ENCODE measurements around the gene GDPD4.

The GDPD4 gene

DNA sequence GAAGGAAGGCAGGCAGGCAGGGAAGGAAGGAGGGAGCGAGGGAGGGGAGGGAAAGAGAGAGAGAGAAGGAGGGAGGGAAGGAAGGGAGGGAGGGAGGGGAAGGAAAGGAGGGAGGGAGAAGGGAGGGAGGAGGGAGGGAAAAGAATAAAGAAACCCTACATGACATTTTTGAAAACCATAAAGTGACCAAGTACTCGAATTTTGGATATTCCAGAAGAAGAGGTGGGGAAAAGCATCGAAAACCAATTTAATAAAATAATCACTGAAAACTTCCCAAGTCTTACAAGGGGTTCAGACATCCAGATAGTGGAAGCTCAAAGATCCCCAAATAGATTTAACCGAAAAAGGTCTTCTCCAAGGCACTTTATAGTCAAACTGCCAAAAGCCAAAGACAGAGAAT is 11.7 kb downstream of the GDPD4 start:
- DNase-seq = no peak

DNA sequence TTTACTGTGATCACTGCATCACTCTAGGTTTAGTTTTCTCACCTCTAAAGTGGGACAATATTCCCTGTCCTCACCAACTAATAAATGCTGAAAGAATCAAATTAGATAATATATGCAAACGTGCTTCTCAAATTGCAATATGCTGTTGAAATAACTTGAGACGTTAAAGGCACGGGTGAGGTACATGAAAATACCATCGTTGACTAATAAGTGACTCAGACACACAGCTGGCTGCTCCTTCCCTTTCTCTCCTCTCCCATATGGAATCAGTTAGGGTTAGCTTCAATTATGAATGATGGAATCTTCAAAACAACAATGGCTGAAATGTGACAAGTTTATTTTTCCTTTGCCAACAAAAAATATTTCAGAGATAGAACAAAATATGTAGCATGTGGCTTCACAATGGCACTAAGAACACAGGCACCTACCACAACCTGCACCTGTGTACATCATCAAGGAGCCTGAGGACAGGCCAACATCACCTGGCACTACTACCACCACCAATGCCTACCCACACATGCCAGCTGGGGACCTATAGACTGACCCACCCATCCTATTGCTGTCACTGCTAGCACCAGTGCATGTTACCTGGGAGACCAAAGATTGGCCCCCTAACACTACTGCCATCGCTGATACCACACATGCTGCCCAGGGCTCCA is 13.7 kb downstream of the GDPD4 start:
- DNase-seq = no peak

DNA sequence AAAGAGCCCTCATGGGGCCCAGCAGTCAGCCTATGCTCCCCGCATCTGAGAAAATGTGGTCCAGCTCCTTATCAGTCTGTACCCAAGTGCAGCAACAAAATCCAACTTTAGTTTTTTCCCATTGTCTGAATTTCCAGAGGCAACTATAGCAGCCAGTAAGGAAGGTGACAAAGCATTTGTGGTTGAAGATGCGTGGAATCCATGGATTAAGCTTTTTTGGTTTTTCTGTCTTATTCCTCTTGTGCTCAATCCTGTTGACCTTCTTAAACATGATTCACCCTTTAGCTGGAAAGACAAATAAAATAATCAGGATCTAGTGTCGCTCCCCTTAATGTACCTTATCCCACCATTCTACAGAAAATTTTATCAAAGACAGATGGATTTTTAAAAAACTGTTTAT is 14.3 kb downstream of the GDPD4 start:
- no peak for DNase-seq

DNA sequence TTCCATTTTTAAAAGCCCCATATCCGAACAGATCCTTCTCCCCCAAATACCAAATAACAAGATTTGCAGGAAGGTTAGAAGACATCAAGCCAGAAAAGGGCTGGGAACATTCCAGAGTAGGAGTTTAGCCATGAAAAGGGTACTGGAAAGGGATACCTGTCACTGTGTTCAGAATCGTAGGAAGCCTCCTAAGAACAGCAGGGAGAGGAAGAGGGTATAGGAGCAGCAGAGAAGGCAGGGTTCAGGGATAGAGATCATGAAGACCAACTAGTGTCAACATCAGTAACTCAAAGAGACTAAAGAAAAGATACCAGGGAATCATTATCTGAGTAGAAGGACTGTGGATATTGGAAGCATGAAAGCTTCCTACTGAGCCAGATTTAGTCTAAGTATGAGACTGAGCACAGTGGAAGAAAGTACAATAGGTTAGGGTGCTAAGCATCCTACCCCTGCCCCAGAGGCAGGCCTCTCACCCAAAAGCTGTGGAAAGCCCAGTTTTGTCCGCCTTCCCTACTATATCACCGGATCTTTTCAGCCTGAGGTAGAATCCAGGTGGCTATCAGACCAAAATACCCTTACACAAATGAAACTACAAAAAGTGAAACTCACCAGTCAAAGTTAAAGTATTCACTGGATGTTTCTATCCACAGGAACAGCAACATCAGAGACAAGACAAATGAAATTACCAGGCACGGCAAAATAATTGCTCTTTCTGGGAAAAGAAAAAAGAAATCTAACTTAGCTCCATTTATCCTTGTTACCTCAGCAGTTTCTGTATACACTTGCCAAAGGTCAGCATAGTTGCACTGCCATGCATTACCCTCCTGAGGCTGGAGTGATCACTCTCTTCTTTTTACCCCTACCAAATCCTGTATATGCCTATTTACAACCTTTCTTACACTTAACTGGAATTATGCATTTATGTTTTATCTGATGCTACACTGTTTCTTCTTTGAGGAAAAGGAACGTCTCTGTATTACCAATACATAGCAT is 16.7 kb downstream of the GDPD4 start:
- no peak for DNase-seq

DNA sequence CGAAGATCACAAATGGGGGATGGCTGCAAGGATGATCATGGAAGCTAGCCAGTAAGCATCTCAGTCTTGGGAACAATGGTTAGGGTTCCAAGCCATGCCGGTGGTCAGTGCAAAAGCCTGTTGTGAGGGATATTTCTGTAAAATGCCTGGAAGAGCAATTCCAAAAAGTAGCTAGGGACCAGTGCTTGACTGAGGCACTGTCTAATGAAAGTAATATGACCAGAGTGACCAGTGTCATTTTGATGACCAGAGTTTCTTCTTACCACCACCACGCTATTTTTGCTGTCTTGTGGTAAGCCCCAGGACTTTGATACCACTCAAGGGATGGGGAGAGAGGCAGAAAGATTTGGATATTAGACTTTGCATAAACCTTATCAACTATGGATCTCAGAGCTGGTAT is 18.4 kb downstream of the GDPD4 start:
- no peak for DNase-seq

DNA sequence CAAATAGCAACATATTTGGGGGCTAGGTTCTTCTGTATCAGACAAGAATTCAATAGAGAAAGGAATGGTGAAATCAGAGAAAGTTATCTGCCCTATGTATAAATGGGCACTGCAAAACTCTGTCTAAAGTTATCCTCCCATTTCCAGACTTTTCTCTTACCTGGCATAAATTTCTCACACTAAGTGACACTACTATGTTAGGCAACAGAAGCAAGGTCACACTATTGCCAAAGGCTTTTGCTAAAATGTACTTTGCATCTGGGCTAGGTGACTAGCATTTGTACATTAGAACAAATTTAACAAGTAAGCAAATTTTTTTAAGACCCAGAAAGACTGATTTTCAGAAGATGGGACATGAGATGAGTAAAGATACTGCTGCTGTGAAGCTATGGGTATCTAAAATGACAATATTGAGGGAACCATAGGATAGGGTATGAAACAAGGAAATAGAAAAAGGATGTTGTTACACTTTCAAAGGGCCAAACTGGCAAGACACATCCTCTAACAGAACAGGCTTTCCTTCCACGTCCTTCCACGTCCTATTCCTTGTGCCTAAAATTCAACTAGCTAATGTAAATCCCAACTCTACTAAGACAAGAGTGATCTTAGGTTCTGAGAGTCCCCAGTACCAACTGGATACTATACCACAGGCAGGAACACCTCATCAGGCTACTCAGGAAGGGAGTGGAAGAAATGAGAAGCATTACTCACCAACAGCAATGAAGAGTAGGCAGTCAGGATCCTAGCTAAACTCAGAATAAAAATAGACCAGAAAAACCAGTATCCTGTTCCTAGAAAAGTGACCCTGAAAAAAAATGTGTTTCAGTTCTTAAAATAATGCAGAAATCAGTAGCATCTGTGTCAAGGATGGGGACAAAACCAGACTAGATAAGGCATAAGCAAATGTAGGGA is 22.6 kb downstream of the GDPD4 start:
- no peak for DNase-seq

DNA sequence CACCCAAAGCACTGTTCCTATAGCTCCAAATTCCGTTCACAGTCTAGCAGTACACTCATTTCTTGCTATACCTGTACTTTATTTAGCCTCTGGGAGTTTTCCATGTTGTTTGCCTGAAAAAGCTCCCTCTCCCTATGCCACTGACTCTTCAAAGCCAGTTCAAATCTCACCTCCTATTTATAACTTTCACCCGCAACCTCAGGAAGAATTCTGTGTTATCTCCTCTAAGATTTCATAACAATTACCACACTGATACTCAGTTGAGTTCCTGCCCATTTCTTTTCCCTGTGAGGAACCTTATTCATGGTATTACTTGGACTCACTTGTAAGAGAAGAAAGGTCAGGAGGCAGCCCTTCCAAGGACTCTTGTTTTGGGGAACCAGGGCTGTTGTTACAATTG is 25.2 kb downstream of the GDPD4 start:
- no peak for DNase-seq

DNA sequence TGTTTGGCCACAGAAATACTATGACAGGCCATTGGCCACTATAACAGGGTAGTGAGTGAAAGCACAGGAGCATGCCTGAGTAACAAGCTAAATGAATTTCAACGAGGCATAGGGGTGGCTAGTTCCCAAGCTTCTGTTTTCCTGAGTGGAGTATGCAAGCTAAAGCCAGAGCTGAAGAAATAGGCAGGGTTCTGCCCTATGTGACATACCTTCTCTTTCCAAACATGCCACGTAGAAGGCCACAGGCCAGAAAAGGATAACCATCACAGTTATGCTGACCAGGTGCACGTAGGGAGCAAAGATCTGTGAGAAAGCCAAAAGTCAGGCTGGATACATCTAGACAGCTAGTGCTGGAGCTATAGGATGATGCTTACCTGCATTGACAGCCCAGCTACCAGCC is 30.6 kb downstream of the GDPD4 start:
- DNase-seq = no peak

DNA sequence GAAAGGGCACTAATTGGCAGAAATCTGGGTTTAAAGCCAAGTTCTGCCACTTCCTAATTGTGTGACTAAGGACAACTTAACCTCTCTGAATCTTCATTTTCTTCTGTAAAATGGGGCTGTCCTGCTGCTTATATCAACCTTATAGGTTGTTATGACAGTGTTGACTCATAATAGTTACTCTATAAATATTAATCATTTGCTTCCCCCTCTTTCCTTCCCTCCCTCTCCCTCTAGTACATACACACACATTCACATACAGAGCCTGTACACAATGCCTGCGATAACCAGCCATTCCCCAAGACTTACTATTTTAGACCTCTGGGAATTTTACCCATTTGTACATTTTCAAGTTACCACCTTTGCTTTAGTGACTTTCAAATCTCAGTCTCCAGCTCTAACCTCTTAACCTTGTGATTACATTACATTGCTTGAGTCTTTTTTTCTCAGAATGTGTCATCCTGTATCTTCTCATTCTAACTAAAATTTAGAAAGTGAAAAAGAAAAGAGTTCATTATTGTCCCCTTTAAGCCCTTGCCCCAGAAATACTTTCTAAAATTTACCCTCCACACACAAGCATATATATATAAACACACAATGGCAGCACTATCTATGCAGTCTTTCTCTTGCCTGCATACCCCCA is 31.9 kb downstream of the GDPD4 start:
- no peak for DNase-seq

DNA sequence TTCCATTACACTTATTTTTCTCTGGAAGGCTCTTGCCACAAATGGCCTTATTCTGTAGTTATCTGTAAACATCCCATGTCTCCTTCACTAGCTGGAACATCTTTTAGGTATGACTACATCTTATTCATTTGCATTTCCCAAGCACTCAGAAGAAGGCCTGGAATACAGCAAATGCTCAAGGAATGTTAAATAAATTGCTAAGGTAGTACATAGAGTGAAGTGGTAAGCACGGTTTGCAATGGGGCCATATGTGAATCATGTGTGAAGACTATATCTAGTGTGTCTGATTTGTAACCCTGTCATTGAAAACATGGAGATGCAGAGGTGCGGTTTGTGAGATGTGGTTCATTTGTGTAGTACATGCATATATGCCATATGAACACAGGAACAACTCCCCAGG is 33.5 kb downstream of the GDPD4 start:
- no peak for DNase-seq

DNA sequence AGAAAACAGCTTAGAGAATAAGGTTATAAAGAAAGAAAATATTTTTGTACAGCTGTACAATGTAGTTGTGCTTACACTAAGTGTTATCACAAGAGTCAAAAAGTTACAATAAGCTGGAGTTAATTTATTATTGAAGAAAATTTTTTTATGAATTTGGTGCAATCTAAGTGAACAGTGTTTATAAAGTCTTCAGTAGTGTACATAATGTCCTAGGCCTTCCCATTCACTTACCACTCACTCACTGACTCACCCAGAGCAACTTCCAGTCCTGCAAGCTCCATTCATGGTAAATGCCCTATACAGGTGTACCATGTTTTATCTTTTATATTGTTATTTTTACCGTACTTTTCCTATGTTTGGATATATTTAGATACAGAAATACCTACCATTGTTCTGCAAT is 34.7 kb downstream of the GDPD4 start:
- no peak for DNase-seq

DNA sequence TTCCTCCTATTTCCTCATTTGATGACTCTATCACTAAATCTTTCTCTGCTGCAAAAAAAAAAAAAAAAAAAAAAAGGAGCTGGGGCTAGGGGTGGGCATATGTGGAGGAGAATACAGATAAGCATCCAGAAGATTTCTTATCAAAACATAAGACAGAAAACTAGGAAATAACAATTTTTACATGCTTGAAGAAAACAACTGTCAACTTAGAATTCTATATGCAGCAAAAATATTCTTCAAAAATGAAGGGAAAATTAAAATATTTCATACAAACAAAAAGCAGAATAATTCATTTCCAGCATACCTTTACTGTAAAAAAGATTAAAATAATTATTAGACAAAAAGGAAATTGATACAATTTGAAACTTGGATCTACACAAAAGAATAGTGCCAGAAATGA is 38.7 kb downstream of the GDPD4 start:
- DNase-seq = no peak

DNA sequence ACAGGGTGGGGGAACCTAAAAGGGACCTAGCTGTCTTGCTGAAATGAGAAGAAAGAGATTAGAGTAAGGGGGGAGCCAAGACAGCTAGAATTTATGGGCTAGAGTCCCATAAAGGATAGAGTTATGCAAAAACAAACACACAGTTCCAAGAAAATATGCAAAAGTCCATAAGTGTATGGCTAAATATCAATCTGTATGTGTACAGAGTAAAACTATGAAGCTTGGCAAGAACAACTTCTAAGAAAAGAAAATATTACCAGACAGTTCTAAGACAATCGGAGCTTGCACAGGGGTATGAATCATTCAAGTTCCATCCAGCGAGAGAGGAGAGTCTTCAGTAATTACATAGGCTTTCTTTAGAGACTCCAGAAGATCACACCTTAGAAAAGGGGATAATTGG is 41.8 kb downstream of the GDPD4 start:
- DNase-seq = no peak

DNA sequence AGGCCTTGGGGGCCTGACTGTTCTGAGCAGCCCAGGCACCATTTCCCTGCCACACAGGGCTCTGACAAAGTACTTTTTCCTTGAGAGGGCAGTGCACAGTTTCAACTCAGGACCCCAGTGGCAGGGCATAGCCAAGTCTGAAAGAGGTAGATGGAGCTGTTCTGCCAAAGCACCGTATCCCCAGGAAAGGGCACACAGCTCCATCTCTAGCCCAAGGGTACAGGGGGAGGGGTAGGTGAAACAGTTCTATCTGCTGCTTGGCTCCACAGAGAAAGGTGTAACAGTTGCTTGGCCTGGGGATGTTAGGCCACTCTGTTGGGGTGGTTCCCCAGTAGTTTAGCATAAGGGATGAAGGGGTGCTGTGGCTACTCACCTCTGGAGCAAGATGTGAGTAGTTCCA is 47.8 kb downstream of the GDPD4 start:
- DNase-seq = no peak

DNA sequence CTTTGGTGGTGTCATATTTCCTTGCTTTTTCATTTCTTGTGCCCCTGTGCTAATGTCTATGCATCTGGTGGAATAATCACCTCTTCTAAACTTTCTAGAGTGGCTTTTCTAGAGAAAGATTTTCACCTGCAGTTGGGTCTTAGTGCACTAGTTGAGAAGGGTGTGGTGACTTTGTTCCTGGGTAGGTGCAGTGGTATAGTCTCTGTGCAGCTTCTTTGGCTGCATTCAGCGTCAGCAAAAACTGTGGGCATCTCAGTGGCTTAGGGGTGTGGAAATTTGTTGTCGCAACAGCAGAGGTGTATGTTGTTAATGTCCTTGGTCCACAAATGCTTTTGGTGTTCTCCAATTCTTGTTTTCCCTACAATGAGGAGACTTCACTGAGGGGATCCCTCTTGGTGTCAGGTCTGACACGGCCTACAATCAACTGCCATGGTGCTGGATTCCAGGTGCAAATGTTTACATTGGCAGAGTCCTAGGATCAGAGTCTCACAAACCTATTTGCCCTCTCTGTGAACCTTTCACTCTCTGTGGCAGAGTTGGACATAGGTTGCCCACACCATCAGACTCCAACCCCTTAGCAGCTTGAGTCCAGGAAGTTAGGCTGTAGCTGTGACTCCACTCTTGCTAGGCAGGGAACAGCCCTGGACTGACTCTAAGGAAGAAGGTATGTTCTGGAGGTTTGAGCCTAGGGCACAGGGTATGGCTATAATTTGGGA is 48.8 kb downstream of the GDPD4 start:
- DNase-seq = no peak

DNA sequence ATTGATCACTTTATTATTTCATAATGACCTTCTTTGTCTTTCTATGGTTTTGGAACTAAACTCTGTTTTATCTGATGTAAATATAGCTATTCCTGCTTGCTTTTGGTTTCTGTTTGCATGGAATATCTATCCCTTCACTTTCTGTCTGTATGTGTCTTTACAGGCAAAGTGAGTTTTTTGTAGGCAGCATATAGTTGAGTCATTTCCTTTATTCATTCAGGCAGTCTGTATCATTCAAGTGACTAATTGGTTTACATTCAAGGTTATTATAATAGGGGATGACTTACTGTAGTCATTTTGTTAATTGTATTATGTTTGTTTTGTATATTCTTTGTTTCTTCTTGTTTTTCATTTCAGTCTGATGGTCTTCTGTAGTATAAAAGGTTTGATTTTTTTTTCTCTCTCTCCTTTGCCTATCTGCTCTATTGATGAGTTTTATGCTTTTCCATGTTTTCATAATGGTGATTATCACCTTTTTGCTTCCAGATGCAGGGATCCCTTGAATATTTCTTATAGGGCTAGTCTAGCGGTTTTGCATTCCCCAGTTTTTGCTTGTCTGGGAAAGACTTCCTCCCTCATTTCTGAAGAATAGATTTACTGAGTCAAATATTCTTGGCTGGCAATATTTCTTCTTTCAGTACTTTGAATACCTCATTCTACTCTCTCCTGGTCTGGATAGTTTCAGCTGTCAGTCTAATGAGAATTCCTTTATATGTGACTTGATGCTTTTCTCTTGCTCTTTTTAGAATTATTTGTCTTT is 50.4 kb downstream of the GDPD4 start:
- DNase-seq = no peak

DNA sequence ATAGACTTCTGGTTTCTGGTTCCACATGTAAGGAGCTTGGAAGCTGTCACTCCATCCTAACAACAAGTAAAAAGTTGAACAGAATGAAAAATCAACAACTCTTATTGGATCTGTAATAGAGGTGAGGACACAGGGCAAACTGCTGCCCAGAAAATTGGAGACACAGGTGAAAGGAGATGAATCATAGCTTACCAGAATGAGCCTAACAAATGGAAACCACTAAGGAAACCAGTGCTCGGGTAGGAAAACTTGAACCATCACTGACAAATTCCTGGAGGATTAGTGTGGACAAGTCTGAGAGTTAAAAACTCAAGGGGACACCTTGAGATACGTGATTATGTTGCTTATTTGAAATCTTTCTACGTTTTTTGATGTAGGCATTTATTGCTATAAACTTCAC is 52.1 kb downstream of the GDPD4 start:
- no peak for DNase-seq

DNA sequence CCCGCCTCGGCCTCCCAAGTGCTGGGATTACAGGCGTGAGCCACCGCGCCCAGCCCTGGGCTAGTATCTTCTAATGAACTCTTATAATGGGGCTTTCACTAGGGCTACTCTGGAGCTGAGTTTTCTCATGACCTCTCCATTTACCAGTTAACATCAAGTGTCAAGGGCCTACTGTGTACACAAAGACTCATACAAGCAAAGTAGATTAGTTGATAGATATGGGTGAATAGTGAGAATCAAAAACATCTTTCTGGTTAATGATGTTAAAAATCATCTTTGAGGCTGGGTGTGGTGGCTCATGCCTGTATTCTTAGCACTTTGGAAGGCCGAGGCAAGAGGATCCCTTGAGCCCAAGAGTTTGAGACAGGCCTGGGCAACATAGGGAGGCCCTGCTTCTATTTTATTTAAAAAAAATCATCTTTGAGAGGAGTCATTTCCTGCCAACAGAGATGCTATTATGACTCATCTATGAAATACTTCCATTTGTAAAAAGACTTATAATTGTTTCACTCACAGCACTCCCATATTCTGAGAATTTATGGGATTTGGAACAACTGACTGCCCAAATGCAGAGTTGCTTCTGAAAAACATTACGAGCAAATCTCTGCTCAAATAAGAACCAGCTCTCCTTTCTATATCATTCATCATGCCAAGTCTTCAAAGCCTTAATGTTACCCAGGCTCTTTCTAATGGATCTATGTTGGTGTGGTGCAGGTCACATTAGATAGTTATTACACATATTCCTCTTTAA is 57.0 kb downstream of the GDPD4 start:
- DNase-seq = no peak

DNA sequence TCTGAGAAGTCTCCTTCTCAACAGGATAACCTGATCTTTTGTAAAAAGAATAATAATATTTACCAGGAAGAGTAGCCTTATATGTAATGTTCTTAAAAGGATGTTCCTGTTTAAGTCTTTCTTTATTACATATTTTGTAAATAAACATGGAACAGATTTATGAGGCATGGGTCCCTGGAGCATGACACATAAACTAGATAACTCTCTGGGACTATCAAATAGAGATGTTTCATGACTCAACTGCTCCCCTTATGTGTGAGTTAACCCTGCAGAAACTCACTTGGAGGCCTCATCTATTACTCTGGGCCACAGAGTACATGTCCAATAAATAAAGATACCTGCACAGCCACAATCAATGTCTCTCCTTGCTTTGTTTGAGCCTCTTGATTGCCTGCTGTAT is 64.6 kb downstream of the GDPD4 start:
- no peak for DNase-seq

DNA sequence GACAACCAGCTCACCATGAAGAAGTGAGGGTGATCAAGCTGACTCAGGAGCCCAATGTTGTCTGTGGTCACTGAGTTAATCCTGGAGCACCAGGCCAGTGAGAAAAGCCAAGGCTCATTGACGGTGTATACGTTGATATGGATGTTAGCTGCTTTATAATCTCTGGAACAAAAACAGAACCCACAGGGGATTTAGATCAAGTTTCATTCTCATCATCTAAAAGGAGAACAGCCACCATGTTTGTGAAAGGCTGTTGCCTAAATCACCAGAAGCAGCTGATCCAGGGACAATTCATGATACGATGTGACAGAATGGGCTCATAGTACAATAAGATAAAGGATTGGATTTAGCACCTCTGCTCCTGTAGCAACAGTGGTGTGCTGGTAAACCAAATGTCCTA is 68.5 kb downstream of the GDPD4 start:
- DNase-seq = no peak

DNA sequence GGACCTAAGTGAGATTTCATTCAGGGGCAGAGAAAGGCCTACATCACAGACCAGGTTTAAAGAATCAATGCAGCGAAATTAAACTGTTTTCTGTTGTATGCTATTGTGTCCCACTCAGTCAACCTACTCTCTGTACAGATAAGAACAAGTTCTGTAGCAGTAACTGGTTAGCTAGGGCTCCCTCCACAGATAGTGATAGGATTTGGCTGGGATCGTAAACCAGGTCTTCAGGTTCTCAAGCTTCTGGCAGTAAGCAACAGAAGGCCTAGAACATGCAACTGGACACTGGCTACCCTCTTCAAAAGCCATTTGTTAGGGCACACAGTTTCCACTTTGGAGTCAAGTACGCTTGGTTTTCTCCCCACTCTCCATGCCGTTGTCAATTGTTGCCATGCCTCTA is 69.2 kb downstream of the GDPD4 start:
- DNase-seq = no peak
